ENCODE data around the gene RNLS. TPM values are rescaled to one million over a fixed set of nuclear protein-coding genes. Genes with fewer than 3 reads are reported as not detected.

The RNLS gene
- total and polyA plus RNA-seq, 2 of the 8 experiments (the other 6 are each of a cell fraction or from before 2014, with no cell fraction given): 7.5 to 12.7 TPM

GRCh38 chr10:88227342-88228018 is 355.6 kb downstream of the RNLS start:
- no peak overlapping the region for H3K4me2 ChIP-seq (ENCODE audit: insufficient read depth in 1 of 2, low read depth in 2 of 2, low read length in 2 of 2)
- no peaks in the 10 kb centered on the region for H3K36me3 ChIP-seq (ENCODE audit: control insufficient read depth in 2 of 4, insufficient read depth in 4 of 4, low read length in 3 of 4)
- no peaks in the 10 kb centered on the region for H3K23me2 ChIP-seq (ENCODE audit: low read depth, low read length)
- no peak overlapping the region for H2BK20ac ChIP-seq (ENCODE audit: low read length)
- no peak overlapping the region for H3K14ac ChIP-seq (ENCODE audit: insufficient read length)
- no peak for FAIRE-seq
- H3K56ac ChIP-seq (replicated peaks; ENCODE audit: insufficient read length, low read depth, low read length): no peak overlapping the region
- no peak overlapping the region for H2AFZ ChIP-seq (ENCODE audit: low read length)
- TF ChIP-seq KDM1A (IDR thresholded peaks at IDR 0.05; ENCODE audit: borderline replicate concordance, low read length): no peak
- 88% methylated on average over 8 of the region's 8 CpGs; no CpG with 5 or more reads in 1 of the 2 experiments for WGBS, 2 experiments (ENCODE audit: extremely low coverage in 1 of 2, insufficient coverage in 1 of 2, insufficient read length in 1 of 2, insufficient replicate concordance in 2 of 2, low coverage in 1 of 2, low lambda C conversion rate in 2 of 2, missing lambda C conversion rate in 1 of 2)
- no peak overlapping the region for H2BK12ac ChIP-seq (ENCODE audit: low read depth, low read length)
- no peaks in the 10 kb centered on the region for H3K79me1 ChIP-seq (ENCODE audit: low read depth, low read length)
- H2BK15ac ChIP-seq (ENCODE audit: low read length): no peak overlapping the region
- no peaks in the 10 kb centered on the region; a peak in 1 of 7 replicates for H3K4me1 ChIP-seq (replicated peaks in 1 of 4; ENCODE audit: control insufficient read depth in 3 of 4, insufficient read depth in 4 of 4, low read length in 3 of 4)
- no peak overlapping the region for H3K18ac ChIP-seq (ENCODE audit: extremely low read depth, low read length)
- no peak overlapping the region for H4K8ac ChIP-seq (ENCODE audit: extremely low read depth, insufficient read depth, low read length)
- H3K9me3 ChIP-seq (ENCODE audit: insufficient read depth in 2 of 2, low read depth in 1 of 2, low read length in 1 of 2): no peaks in the 10 kb centered on the region
- no peaks in the 10 kb centered on the region for H4K20me1 ChIP-seq (replicated peaks in 1 of 2; ENCODE audit: control insufficient read depth in 1 of 2, insufficient read depth in 2 of 2, low read length in 2 of 2)
- H2BK120ac ChIP-seq (replicated peaks; ENCODE audit: low read depth, low read length): no peak overlapping the region
- no peak overlapping the region for H4K91ac ChIP-seq (replicated peaks; ENCODE audit: insufficient read length, low read length)
- H4K5ac ChIP-seq (ENCODE audit: insufficient read length, low read depth, low read length): no peak overlapping the region
- H3K27me3 ChIP-seq (replicated peaks in 1 of 4; ENCODE audit: control insufficient read depth in 3 of 4, extremely low read depth in 1 of 4, insufficient read depth in 3 of 4, low read length in 3 of 4): no peaks in the 10 kb centered on the region; a peak in 1 of 7 replicates
- CTCF ChIA-PET (ENCODE audit: partially characterized antibody): interaction anchor here (0.8 to 2.2 kb wide), 3 partner anchors 45 to 88 kb away, joined by 3 to 4 read pairs (median 3); no protein-coding TSS in a partner anchor
- no peak overlapping the region for H3K27ac ChIP-seq (ENCODE audit: low read depth, low read length)
- H3K4me3 ChIP-seq (ENCODE audit: extremely low read depth in 1 of 4, insufficient read depth in 2 of 4, low read depth in 3 of 4, low read length in 4 of 4): no peak overlapping the region
- H3K23ac ChIP-seq (ENCODE audit: insufficient read length): no peak overlapping the region
- H2BK5ac ChIP-seq (ENCODE audit: low read depth, low read length): no peak overlapping the region
- no peaks in the 10 kb centered on the region for H3K79me2 ChIP-seq (ENCODE audit: control insufficient read depth in 1 of 2, insufficient read depth in 2 of 2, low read length in 2 of 2)
- no peak overlapping the region for H3K9ac ChIP-seq (replicated peaks in 1 of 4; ENCODE audit: extremely low read depth in 1 of 4, low read depth in 3 of 4, low read length in 3 of 4)
- no peak for DNase-seq (ENCODE audit: low read depth in 1 of 2, low spot score in 2 of 2)
- POLR2A ChIA-PET (ENCODE audit: partially characterized antibody): interaction anchor here (0.8 kb wide), 1 partner anchor 9 kb away, joined by 3 read pairs; no protein-coding TSS in a partner anchor
- no peak overlapping the region for H3K4ac ChIP-seq (replicated peaks; ENCODE audit: insufficient read length, low read depth, low read length)
- no peak overlapping the region for H2AK5ac ChIP-seq (ENCODE audit: low read depth, low read length)
